KMS-11 (cell line): ENCODE measurements around the gene C3orf62.
"Not testable (repeated sequence)": the region's sequence is repeated elsewhere in the genome, so short reads cannot be mapped to it uniquely, and the experiment has no call there.

Source experiments
- H2AFZ ChIP-seq: fragments of 200-600 bp; sonication (generic); 2 replicates; pipeline ENCODE4 v1.6.1; 2016; ENCODE audit warnings: antibody characterized with exemption, mixed run types, low read depth
- H3K27ac ChIP-seq: fragments of 200-600 bp; sonication (generic); 2 replicates; pipeline ENCODE4 v1.6.1; 2016; ENCODE audit warnings: mild to moderate bottlenecking, mixed run types
- H3K27me3 ChIP-seq: fragments of 200-600 bp; sonication (generic); 2 replicates; pipeline ENCODE4 v1.6.1; 2017; ENCODE audit warnings: mild to moderate bottlenecking, low read depth, mixed run types, moderate library complexity; ENCODE audit not compliant: insufficient read depth
- H3K36me3 ChIP-seq: fragments of 200-600 bp; sonication (generic); 2 replicates; pipeline ENCODE4 v1.6.1; 2017; ENCODE audit warnings: mild to moderate bottlenecking, mixed run types; ENCODE audit not compliant: insufficient read depth
- H3K4me1 ChIP-seq: fragments of 200-600 bp; sonication (generic); 2 replicates; pipeline ENCODE4 v1.6.1; 2016; ENCODE audit warnings: mild to moderate bottlenecking, low read depth, mixed run types; ENCODE audit not compliant: poor library complexity, severe bottlenecking
- H3K4me2 ChIP-seq: fragments of 200-600 bp; sonication (generic); 2 replicates; pipeline ENCODE4 v1.7.0; 2016; ENCODE audit warnings: mild to moderate bottlenecking, mixed run types
- H3K4me3 ChIP-seq: fragments of 200-600 bp; sonication (generic); IDR thresholded peaks from 2 replicates; pipeline ENCODE4 v1.6.1; 2017; ENCODE audit warnings: low read depth, low read length, mixed read lengths; ENCODE audit not compliant: insufficient read depth
- H3K79me2 ChIP-seq: fragments of 200-600 bp; sonication (generic); 2 replicates; pipeline ENCODE4 v1.6.1; 2016; ENCODE audit warnings: low read depth, mixed run types; ENCODE audit not compliant: insufficient read depth
- H3K9ac ChIP-seq: fragments of 200-600 bp; sonication (generic); 2 replicates; pipeline ENCODE4 v1.6.1; 2016; ENCODE audit warnings: mild to moderate bottlenecking, mixed run types
- H4K20me1 ChIP-seq: fragments of 200-600 bp; sonication (generic); 2 replicates; pipeline ENCODE4 v1.6.1; 2016; ENCODE audit warnings: mild to moderate bottlenecking, mixed run types; ENCODE audit not compliant: insufficient read depth
- CTCF ChIP-seq: fragments of 200-600 bp; sonication (generic); conservative IDR thresholded peaks from 2 replicates; pipeline ENCODE4 v1.6.1; 2017; ENCODE audit warnings: low read depth, mild to moderate bottlenecking, antibody characterized with exemption, low read length, moderate library complexity, mixed read lengths

The C3orf62 gene

GRCh38 chr3:49236226-49236625 lies 40.8 kb downstream of the C3orf62 start:
- Histone ChIP-seq H3K36me3 (no peaks in the 10 kb centered on the region), H3K27ac (no peak overlapping the region), H3K27me3 (no peaks in the 10 kb centered on the region), H2AFZ (no peak overlapping the region), H3K4me3 (no peak overlapping the region), H3K4me2 (no peak overlapping the region), H4K20me1 (no peaks in the 10 kb centered on the region), H3K79me2 (no peaks in the 10 kb centered on the region), H3K9ac (no peak overlapping the region), H3K4me1 (no peaks in the 10 kb centered on the region)
- TF ChIP-seq CTCF, result no peak

GRCh38 chr3:49228817-49229216 lies 48.2 kb downstream of the C3orf62 start:
- H3K4me1 ChIP-seq, H3K27me3 ChIP-seq, H3K4me2 ChIP-seq, H3K9ac ChIP-seq, H3K4me3 ChIP-seq, H3K36me3 ChIP-seq, H3K79me2 ChIP-seq, H3K27ac ChIP-seq, H2AFZ ChIP-seq, H4K20me1 ChIP-seq: not testable (repeated sequence)

- Histone ChIP-seq H3K4me2 (no peak overlapping the region), H3K27me3 (no peaks in the 10 kb centered on the region)
Measured at GRCh38 chr3:49222002-49222401, 55.0 kb downstream of the C3orf62 start.

GRCh38 chr3:49220985-49221563 lies 56.0 kb downstream of the C3orf62 start:
- H3K4me3 ChIP-seq, H3K9ac ChIP-seq, H2AFZ ChIP-seq, H3K27me3 ChIP-seq, H3K27ac ChIP-seq, H3K79me2 ChIP-seq, H3K36me3 ChIP-seq, H3K4me2 ChIP-seq, H3K4me1 ChIP-seq, H4K20me1 ChIP-seq: not testable (repeated sequence)

More at GRCh38 chr3:49222002-49222401, 55.0 kb downstream of the C3orf62 start:
- Histone ChIP-seq H3K9ac (no peak overlapping the region), H3K79me2 (no peaks in the 10 kb centered on the region), H3K36me3 (no peaks in the 10 kb centered on the region), H2AFZ (no peak overlapping the region), H3K4me3 (no peak overlapping the region), H3K4me1 (no peaks in the 10 kb centered on the region), H3K27ac (no peak overlapping the region), H4K20me1 (no peaks in the 10 kb centered on the region)
- TF ChIP-seq CTCF, result no peak

- no peak overlapping the region for H3K27ac ChIP-seq
- no peak for TF ChIP-seq CTCF
- no peaks in the 10 kb centered on the region for H3K36me3 ChIP-seq
- no peak overlapping the region for H3K9ac ChIP-seq
- H3K4me2 ChIP-seq, result no peak overlapping the region
- no peak overlapping the region for H2AFZ ChIP-seq
- H3K4me1 ChIP-seq, result no peaks in the 10 kb centered on the region
- no peaks in the 10 kb centered on the region for H4K20me1 ChIP-seq
- H3K4me3 ChIP-seq, result no peak overlapping the region
- no peaks in the 10 kb centered on the region for H3K27me3 ChIP-seq
- H3K79me2 ChIP-seq, result no peaks in the 10 kb centered on the region
Measured at GRCh38 chr3:49219132-49219531, 57.9 kb downstream of the C3orf62 start.
